Activated gamma-delta T cell treated with anti-CD3 and anti-CD28 coated beads, Interleukin-2, amount 50 U/mL, for 16 hours (primary cell): ENCODE results near the gene GPRIN2.
"Not testable (repeated sequence)": the region's sequence is repeated elsewhere in the genome, so short reads cannot be mapped to it uniquely, and the experiment has no call there.

ENCODE experiments used
- DNase-seq: peaks from one replicate; pipeline ENCODE4 v3.0.0-alpha.2; 2020; ENCODE audit warnings: low read depth

GPRIN2 gene

DNA sequence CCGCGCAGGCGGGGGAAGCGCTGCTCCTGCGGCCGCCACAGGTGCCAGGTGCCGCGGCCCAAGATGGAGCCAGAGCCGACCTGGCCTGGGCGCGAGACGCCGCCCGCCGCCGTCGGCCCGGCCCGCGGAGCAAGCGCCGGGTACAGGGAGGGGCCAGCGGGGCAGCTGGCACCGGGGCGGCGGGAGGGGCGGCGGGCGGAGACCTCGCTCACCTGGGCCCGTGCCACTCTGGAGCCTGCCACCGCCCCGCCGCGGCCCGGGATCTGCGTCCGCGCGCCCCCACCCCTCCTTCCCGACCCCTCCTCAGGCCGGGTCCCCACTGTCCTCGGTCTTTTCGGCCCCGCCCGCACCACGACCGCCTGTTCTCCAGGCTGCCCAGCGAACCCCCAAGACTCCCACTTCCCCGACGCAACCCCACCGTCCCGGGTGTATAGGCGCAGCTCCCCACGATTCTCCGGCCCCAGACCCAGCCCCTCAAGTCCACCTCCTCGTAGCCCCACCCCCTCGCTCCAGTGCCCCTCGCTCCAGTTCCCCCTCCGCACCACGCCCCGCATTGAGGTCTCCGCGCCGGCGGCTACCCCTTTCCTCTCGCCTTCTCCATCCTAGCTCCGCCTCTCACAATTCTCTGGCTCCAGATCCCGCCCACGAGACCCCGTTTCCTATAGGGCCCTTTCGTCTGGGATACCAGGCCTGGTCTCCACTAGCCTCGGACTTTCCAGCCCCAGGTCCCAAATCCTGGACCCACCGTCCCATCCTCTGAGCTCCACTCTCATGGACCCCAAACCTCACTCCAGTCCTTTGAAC, at the start of gene GPRIN2:
Gene GPRIN2 (minus strand): TSS at position 144 of the 804 bp plus-strand sequence. CDS start 5,922 bp downstream, outside the sequence.
- DNase-seq, result no peak

DNA sequence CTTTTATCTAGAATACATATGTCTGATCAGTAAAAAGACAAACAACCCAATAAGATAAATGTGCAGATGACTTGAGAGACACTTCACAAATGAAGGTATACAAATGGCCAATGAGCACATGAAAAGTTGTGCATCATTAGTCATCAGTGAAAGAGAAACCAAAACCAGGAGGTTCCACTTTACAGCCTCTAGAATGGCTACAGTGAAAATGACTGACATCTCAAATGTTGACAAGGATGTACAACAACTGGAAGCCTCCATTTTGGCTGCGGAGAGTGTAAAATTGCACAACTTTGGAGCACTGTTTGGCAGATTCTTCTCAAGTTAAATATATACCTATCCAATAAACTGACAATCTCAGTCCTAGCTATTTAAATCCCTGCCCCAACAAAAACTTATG, 44.1 kb upstream of the GPRIN2 start:
- not testable (repeated sequence) for DNase-seq

DNA sequence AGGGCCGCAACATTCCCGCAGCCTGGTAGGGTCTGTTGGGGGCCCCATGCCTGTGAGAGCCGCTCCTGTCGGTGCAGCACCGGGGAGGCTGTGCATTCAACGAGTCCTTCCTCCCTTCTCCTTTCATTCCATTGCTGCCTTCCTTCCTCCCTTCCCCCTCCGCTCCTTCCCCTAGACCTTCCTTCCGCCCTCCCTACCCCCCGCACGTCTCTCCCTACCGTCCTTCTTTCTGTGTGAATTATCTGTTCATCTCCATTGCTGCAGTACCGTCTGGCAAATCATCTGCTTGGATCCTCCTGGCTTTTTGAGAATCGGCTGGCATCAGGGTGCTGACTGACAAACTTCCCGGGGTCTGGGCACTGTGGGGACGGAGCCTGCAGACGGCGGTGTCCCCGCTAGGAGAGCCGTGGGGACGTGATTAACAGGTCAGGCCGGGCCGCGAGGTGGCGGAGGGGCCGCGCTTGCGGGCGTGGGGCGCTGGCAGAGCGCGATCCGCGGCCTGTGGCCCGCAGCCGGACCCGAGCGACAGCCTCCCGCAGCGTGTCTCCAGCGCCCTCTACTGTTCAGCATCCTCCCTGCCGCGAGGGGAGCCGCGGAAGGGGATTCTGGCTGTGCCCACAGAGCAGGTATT, 41.3 kb upstream of the GPRIN2 start:
- DNase-seq, result not testable (repeated sequence)

DNA sequence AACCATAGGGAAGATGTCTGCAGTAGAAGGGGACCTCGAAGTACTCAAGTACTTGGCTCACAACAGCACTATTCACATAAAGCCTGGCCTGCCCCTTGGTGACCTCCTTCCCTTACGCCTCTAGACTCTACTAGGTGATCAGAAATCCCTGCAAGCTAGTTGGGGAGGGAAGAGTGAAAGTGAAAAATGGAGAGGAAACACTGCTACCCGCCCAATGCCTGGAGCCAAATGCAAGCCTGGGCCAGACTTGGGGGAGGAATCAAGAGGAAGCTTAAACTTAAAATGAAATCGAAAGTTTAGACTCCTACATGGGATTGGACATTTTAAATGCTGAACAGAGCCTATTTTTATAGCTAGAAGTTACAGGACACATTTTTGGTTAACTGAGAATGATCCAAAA, 40.1 kb upstream of the GPRIN2 start:
- not testable (repeated sequence) for DNase-seq

DNA sequence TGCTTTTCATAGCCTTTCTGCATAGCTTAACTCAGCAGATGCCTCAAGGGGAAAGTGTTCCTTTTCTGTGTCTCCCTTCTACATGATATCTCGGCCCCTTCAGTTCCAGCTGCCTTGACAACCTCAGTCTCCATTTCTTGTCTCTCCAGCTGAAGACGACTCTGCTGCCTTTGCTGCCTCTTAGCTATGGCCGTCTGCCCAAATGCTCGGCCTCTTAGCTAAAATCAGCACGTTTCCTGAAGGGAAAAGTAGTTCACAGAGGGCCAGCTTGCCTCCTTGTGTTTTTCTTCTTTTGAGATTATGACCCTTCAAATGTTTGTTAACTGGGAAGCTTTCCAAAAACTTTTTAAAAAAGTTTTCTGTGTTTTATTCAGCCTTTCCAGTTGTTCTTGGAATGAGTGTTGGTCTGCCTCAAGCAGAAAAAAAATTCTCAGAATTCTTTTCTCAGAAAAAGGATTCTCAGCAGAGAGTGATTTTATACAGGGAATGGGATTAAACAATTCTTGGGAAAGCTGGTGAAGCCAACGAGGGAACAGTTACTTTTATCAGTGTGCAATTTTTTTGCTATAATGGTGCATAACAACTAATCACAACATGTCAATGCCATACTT, 38.1 kb upstream of the GPRIN2 start:
- DNase-seq, result not testable (repeated sequence)

DNA sequence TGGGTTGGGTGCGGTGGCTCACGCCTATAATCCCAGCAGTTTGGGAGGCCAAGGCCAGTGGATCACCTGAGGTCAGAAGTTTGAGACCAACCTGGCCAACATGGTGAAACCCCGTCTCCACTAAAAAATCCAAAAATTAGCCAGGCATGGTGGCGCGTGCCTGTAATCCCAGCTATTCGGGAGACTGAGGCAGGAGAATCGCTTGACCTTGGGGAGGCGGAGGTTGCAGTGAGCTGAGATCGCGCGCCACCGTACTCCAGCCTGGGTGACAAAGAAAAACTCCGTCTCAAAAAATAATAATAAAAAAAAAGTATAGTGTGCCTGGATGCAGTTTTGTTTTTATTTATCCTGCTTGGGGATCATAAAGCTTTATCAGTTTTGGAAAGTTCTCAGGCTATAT, 36.8 kb upstream of the GPRIN2 start:
- DNase-seq, result not testable (repeated sequence)

DNA sequence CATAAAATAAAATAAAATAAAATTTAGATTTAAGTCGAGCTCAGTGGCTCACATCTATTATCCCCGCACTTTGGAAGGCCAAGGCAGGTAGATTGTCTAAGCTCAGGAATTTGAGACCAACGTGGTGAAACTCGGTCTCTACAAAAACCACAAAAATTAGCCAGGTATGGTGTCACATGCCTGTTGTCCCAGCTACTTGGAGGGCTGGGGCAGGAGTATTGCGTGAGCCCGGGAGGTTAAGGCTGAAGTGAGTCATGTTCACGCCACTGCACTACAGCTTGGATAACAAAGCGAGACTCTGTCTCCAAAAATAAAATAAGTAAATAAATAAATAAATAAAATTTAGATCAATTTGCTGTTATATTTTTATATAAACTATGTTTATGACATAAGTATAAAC, 34.6 kb upstream of the GPRIN2 start:
- not testable (repeated sequence) for DNase-seq

DNA sequence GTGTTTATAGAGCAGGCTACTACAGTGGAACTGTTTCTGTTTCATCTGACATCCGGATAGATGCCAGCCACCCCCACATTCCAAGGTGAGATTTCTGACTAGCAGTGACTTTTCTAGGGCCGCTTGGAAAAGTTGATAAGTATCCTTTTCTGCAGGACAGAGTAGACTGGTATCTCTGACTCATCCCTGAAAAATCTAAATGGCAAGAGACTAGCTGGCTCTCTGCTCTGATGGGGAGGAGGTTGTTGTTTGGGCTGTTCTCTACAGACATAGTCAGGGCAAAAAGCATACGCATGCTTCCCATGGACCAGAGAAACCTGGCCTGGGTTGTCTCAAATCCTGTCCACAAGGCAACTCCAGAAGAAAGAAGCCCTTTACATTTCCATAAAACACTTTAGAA, 33.1 kb upstream of the GPRIN2 start:
- not testable (repeated sequence) for DNase-seq

DNA sequence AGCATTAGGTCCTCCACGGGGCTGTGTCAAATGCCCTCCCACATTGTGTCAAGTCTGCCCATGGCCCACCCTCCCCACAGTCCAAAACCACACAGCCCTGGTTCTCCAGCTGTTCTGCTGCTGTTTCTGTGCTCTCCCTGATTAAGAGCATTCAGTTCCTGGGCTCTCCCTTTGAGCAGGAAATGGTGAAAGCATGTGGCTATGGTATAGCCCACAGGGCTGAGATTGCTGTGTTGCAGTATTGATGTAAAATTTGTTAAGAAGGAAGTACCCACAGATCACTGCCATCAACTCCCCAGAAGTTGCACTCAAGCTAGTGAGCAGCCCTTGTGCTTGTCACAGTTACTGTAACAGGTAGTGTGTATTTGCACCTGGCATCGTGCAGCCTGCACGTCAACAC, 31.8 kb upstream of the GPRIN2 start:
- not testable (repeated sequence) for DNase-seq

DNA sequence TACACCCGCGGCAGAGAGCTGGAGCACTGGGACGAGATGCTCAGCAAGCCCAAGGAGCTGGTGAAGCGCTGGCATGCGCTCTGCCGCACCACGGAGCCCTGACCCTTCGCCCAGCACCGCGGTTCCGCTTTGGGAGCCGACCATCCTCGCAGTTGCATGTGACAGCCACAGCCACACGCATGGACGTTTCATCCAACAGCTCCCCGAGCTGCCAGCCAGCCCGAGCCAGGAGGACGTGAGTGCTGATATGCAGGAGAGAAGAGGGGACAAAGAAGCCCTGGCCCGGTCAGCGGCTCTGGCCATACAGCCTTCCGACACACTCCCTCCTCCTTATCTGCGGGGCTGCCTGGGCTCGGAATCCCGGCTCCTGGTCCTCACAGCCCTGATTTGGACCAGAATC, 31.1 kb upstream of the GPRIN2 start:
- DNase-seq, result not testable (repeated sequence)

DNA sequence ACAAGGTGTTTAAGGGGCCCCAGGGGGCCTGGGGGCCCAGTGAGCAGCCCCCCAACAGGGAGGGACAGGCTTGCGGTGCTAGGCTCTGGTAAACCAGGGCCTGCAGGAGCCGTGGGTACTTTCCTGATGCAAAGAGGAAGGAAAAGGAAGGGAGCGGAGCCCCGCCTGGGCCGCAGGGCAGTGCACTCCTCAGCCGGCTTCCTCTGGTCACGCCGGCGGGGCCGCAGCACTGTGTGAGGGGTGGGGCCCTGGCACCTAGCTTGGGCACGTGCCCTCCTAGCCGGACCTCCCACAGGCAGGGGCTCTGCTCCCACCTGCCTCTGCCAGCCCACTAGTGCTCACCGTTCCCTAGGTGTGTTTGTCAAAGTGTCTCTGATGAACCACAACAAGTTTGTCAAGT, 28.8 kb upstream of the GPRIN2 start:
- DNase-seq, result not testable (repeated sequence)

DNA sequence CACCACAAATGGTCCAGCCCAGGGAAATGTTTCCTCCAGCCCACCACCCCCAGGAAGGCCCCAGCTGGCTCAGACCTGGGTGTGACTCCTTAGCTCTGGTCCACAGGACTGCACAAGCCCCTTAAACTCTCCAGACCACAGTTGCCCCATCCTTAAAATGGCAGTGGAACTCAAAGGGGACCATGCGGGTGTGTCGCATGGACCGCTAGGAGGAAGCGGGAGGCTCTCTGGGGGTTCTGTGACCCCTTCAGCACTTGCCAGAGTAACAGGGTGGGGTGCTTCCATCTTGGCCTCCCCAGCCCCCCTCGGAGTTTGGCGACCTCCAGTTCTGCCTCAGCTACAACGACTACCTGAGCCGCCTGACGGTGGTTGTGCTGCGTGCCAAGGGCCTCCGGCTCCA, 27.7 kb upstream of the GPRIN2 start:
- not testable (repeated sequence) for DNase-seq

DNA sequence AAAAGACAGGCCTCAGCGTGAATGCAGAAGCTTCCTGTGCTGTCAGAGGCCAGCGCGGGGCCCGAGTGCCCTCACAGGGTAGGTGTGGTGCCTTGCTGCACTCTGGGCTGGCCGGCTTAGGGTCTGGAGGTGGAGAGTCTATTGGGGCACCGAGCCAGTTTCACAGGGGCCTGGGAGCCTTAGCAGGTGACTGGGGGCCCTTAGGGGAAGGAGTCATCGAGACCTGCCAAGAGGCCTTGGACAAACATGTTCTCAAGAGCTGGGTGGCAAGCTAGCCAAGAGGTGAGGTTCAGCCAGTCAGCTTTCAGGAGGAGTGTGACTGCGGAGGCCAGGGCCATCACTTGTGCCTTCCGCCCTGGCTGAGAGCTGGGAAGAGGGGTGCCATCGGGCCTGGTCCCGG, 26.1 kb upstream of the GPRIN2 start:
- DNase-seq, result not testable (repeated sequence)

DNA sequence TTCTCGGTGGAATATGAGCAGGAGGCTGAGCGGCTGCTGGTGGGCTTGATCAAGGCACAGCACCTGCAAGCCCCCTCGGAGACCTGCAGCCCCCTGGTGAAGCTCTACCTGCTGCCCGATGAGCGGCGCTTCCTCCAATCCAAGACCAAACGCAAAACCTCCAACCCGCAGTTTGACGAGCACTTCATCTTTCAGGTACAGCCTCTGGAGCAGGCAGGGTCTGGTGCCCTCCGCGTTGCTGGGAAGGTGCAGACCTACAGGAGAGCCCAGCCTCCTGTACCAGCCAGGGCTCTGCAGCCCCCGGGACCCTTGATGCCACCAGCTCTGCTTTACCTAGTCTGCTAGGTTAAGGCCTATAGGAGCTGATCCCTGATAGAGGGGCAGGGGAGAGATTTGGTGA, 25.5 kb upstream of the GPRIN2 start:
- not testable (repeated sequence) for DNase-seq

DNA sequence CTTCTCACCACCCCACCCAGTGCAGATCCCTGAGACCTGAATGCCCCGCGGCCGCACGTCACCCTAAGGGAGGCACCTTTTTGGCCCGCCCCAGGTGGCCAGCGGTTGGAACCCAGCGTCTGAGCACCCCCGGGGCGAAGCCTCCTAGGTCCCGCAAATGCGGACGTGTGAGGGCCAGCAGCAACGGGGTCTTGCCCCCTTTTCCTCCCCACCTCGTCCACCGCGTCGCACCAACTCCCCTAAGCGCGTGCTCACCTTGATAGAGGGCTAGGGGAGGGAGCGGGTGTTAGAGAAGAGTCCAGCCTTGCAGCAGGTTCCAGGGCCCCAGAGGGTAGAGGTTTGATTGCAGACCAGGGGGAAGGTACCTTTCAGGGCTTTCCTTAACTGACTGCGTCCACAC, 22.9 kb upstream of the GPRIN2 start:
- DNase-seq, result not testable (repeated sequence)

DNA sequence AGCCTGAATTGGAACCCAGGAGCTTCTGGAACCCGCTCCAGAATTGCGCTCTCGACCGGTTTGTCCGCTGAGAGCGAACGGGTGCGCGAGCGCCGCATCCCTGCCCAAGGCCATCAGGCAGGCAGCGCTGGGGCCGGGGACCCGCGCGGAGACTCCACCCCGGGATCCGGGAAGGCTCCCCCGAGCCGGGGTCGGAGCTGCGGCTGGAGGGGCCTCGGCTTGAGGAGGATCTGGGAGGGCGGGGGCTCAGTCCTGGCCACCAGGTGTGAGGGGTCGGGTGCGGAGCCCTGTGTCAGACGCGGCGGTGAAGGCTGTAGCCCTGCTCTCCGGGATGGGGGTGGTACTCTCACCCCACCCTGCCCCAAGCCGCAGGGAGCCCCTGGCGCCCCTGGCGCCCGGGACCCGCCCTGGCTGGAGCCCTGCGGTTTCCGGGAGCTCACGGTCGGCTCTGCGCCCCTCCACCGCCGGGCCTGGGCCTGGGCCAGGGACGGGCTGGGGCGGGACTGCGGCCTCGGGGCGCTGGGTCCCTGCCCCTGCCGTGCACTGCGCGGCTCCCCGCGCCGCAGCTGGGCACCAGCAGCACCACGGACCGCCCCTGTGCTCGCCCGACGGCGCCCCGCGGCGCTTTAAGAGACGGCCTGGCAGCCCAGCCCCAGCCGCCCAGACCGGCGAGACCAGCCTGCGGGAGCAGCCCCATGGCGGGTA, 22.2 kb upstream of the GPRIN2 start, which contains the start of gene SYT15:
Gene SYT15 (plus strand): TSS at position 655 of the 705 bp plus-strand sequence. CDS start 41 bp downstream, at position 696.
- not testable (repeated sequence) for DNase-seq

DNA sequence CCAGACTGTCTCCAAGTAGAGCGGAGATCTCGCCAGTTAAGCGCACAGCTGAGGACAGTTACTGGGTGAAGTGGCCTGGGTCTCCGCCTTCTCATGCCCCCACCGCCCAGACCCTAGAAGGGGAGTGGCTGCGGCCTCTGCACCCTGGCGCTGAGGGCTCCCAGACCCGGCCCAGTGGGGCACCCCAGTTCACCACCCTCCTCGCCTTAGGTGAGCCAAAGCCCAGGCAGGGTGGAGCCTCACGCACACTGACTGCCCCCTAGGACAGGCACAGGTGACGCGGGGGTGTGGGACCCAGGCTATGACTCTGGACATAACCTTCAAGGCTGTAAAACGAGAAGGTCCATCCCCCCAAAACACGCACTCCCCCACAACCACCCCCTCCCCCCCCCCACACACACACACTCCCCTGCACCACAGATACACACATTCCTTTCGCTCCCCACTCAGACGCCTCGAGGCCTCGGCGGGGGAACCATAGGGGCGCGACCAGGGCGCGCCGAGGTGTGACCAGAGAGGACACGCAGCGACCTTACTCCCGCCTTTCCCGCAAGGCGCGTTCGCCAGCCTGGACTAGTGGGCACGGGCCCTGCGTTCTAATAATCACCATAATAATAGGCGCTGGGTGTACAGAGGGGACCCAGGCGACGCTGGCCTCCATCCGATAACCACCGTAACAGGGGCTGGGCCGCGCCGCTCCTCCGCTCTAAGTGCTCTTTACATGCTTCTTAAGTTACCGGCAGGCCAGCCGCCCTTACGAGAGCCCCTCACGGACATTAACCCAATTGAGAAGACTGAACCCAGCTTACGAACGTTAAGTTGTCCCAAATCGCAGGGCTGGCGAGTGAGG, 21.4 kb upstream of the GPRIN2 start:
- DNase-seq, result not testable (repeated sequence)

DNA sequence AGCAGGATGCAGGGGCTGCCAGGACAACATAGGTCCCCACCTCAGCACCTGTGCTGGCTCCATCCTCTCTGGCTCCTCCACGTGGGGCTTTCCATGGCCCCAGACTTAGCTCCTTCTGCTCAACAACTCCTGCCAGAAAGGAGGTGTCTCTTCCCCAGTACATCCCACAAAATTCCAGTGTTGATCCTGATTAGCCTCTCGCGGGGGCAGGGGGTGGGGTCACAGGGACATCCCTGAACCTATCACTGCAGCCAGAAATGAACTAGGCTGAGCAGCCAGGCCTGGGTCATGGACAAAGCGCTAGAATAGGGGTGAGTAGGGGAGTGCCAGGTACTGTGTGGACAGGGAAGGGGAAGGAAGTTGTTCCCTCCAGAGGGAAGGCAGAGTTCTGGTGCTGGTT, 17.4 kb upstream of the GPRIN2 start:
- DNase-seq, result not testable (repeated sequence)

DNA sequence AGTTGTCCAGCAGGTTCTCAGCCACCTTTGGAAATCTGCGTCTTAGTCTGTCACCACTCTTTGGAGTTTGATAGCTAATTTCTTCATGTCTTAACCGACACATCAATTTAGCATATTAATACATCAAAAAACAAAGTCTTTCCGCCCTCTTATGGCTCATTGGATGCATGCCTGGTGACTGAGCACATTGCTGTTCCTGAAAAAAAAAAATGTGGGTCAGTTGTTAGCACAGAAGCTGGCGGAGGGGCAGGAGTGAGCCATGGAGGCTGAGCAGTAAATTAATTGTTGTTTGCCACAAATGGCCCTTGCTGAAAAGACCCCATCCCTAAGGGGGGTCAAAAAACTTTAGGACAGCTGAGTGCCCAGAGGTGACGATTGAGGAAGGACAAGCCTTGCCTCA, 16.9 kb upstream of the GPRIN2 start:
- not testable (repeated sequence) for DNase-seq

DNA sequence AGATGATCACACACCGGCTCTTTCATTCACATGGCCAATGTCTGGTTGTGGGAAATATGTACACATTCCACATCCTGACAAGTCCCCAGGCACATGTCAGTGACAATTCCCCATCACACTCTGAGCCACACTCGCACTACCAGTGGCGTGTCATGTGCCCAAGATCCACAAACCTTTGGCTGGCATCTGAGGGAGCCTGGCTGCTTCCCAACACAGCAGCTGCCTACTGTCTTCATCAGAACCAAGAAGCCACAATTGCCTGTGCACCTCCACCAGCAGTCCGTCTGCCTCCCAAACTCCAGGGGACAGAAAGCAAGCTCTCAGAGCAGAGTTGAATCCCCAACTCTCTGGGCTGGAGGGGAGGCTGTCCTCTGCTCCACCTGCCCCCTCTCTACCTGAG, 16.3 kb upstream of the GPRIN2 start:
- DNase-seq, result not testable (repeated sequence)

DNA sequence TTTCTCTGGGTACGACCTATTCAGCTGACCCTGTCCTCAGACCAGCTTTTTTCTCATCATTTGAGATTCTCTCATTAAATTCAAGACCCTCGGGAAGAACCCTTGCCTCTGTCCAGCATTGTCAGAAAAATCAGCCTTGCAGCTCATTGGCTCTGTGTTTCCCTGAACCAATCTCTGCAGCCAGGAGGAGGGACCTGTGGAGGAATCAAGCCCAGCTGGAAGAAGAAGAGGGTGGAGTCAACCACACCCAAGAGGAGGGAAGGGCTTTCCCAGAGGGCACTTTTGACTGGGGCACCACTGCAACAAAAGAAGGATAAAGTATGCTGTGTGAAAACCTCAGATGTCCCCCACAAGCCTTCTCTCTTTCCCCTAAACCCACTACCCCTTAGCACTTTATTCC, 14.2 kb upstream of the GPRIN2 start:
- DNase-seq, result not testable (repeated sequence)
